ENCODE data around the gene IREB2. TPM values are rescaled to one million over a fixed set of nuclear protein-coding genes. Genes with fewer than 3 reads are reported as not detected.

The IREB2 gene
- total RNA-seq, 4 donors from 2014 or later = 32.4 to 45.9 (median 42.4) TPM

- TF ChIP-seq EP300 (IDR thresholded peaks at IDR 0.05) (no peak), POLR2A (IDR thresholded peaks at IDR 0.05) (no peak)
- TF ChIP-seq, protein P1, sequence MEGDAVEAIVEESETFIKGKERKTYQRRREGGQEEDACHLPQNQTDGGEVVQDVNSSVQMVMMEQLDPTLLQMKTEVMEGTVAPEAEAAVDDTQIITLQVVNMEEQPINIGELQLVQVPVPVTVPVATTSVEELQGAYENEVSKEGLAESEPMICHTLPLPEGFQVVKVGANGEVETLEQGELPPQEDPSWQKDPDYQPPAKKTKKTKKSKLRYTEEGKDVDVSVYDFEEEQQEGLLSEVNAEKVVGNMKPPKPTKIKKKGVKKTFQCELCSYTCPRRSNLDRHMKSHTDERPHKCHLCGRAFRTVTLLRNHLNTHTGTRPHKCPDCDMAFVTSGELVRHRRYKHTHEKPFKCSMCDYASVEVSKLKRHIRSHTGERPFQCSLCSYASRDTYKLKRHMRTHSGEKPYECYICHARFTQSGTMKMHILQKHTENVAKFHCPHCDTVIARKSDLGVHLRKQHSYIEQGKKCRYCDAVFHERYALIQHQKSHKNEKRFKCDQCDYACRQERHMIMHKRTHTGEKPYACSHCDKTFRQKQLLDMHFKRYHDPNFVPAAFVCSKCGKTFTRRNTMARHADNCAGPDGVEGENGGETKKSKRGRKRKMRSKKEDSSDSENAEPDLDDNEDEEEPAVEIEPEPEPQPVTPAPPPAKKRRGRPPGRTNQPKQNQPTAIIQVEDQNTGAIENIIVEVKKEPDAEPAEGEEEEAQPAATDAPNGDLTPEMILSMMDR (IDR thresholded peaks at IDR 0.05) = no peak
- DNase-seq (ENCODE audit: low spot score in 2 of 2) = peak in 1 of 2 donors; percentile 22
- H3K4me1 ChIP-seq = peaks cover 0 to 35% (median 8%) of the 10 kb centered on the region in 4 donors
- no peaks in the 10 kb centered on the region for H3K9me3 ChIP-seq
- WGBS, 2 donors = 57 to 63% methylated on average over 13 of the region's 13 CpGs
- peak overlapping the region in 1 of 4 donors; percentile 8 for H3K27ac ChIP-seq
- H3K4me3 ChIP-seq = no peak overlapping the region
- H3K27me3 ChIP-seq = no peaks in the 10 kb centered on the region
- no peaks in the 10 kb centered on the region for H3K36me3 ChIP-seq
These were observed 42.9 kb upstream of the IREB2 start for GRCh38 chr15:78394981-78395616.

DNA sequence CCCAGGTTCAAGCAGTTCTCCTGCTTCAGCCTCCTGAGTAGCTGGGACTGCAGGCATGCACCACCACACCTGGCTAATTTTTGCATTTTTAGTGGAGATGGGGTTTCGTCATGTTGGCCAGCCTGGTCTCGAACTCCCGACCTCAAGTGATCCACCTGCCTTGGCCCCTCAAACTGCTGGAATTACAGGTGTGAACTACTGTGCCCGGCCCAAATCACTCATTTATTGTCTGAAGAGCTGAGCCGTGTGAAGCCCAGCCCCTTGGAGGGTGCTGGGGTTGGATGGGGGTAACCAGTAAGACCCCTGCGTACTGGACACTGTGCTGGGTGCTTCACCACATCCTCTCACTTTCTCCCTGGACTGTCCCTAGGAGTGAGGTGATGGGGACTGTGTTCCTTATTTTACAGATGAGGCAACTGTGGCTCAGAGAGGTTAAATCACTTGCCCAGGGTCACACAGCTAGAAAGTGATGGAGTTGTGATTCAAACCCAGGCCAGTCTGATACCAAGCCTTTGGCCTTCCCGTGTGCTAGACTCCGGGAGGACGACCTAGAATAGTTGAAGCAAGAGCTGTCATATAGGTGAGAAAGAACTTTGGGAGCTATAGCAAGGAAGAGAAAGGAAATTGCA lies 41.7 kb upstream of the IREB2 start:
- TF ChIP-seq EP300 (IDR thresholded peaks at IDR 0.05) = no peak
- no peak for TF ChIP-seq POLR2A (IDR thresholded peaks at IDR 0.05)
- TF ChIP-seq, protein P1 (IDR thresholded peaks at IDR 0.05) = no peak
- DNase-seq (ENCODE audit: low spot score in 2 of 2) = no peak
- 85 to 89% methylated on average over 8 to 9 of the region's 9 CpGs for WGBS, 2 donors
- no peaks in the 10 kb centered on the region for H3K36me3 ChIP-seq
- no peak overlapping the region for H3K4me3 ChIP-seq
- H3K9me3 ChIP-seq = no peaks in the 10 kb centered on the region
- H3K27ac ChIP-seq = peak overlapping the region in 1 of 4 donors; percentile 20
- H3K27me3 ChIP-seq = no peaks in the 10 kb centered on the region
- peaks cover 0 to 35% (median 8%) of the 10 kb centered on the region in 4 donors for H3K4me1 ChIP-seq

- TF ChIP-seq EP300 (IDR thresholded peaks at IDR 0.05) (peak in 1 of 2 donors; percentile 9), POLR2A (IDR thresholded peaks at IDR 0.05) (no peak)
- TF ChIP-seq, protein P1 (IDR thresholded peaks at IDR 0.05) = peak in 2 of 5 experiments; percentile 27 to 32
- H3K4me1 ChIP-seq = peaks cover 0 to 35% (median 8%) of the 10 kb centered on the region in 4 donors
- H3K4me3 ChIP-seq = no peak overlapping the region
- DNase-seq (ENCODE audit: low spot score in 2 of 2) = peak; percentile 20 to 30
- H3K36me3 ChIP-seq = no peaks in the 10 kb centered on the region
- peak overlapping the region in 1 of 4 donors; percentile 20 for H3K27ac ChIP-seq
- H3K27me3 ChIP-seq = no peaks in the 10 kb centered on the region
- H3K9me3 ChIP-seq = no peaks in the 10 kb centered on the region
- WGBS, 2 donors = 16 to 20% methylated on average over 9 of the region's 9 CpGs
These were observed 41.0 kb upstream of the IREB2 start for GRCh38 chr15:78396976-78397375.

- TF ChIP-seq, protein P1 (IDR thresholded peaks at IDR 0.05) = no peak
- TF ChIP-seq EP300 (IDR thresholded peaks at IDR 0.05) = no peak
- TF ChIP-seq POLR2A (IDR thresholded peaks at IDR 0.05) = no peak
- Histone ChIP-seq H3K4me1 (peaks cover 0 to 35% (median 8%) of the 10 kb centered on the region in 4 donors), H3K9me3 (no peaks in the 10 kb centered on the region), H3K27ac (peak overlapping the region in 1 of 4 donors; percentile 20), H3K4me3 (no peak overlapping the region), H3K27me3 (no peaks in the 10 kb centered on the region), H3K36me3 (no peaks in the 10 kb centered on the region)
- DNase-seq (ENCODE audit: low spot score in 2 of 2) = no peak
- 67 to 71% methylated on average over 2 of the region's 2 CpGs for WGBS, 2 donors
These were observed 40.6 kb upstream of the IREB2 start for GRCh38 chr15:78397382-78397781.
